GM21723 (cell line): ENCODE measurements around the gene GNAT1.

Experiments
- ATAC-seq: cut with Tn5 transposase; IDR thresholded peaks from one replicate; pipeline ENCODE4 v1.9.1; 2021; ENCODE audit warnings: mild to moderate bottlenecking, moderate library complexity; ENCODE audit not compliant: unreplicated experiment

Gene GNAT1

GRCh38 chr3:50162034-50162883 is 29.2 kb upstream of the GNAT1 start:
- no peak for ATAC-seq

- ATAC-seq: no peak
Measured at GRCh38 chr3:50163572-50164455, 27.6 kb upstream of the GNAT1 start.

- no peak for ATAC-seq
Measured at GRCh38 chr3:50164481-50164880, 26.9 kb upstream of the GNAT1 start.

- no peak for ATAC-seq
Measured at GRCh38 chr3:50164984-50165909, 26.2 kb upstream of the GNAT1 start.

GRCh38 chr3:50165910-50166538 is 25.4 kb upstream of the GNAT1 start:
- ATAC-seq: no peak

GRCh38 chr3:50166620-50167019 is 24.8 kb upstream of the GNAT1 start:
- no peak for ATAC-seq

GRCh38 chr3:50167069-50167840 is 24.2 kb upstream of the GNAT1 start:
- no peak for ATAC-seq

- no peak for ATAC-seq
Measured at GRCh38 chr3:50167841-50168209, 23.6 kb upstream of the GNAT1 start.

GRCh38 chr3:50168388-50168787 is 23.0 kb upstream of the GNAT1 start:
- ATAC-seq: no peak

- no peak for ATAC-seq
Measured at GRCh38 chr3:50168791-50169190, 22.6 kb upstream of the GNAT1 start.

- no peak for ATAC-seq
Measured at GRCh38 chr3:50169232-50169832, 22.1 kb upstream of the GNAT1 start.

GRCh38 chr3:50169858-50170257 is 21.6 kb upstream of the GNAT1 start:
- ATAC-seq: no peak

- ATAC-seq: no peak
Measured at GRCh38 chr3:50170689-50171088, 20.7 kb upstream of the GNAT1 start.

- no peak for ATAC-seq
Measured at GRCh38 chr3:50171540-50172301, 19.7 kb upstream of the GNAT1 start.

GRCh38 chr3:50172626-50173220 is 18.7 kb upstream of the GNAT1 start:
- no peak for ATAC-seq

GRCh38 chr3:50173685-50174516 is 17.5 kb upstream of the GNAT1 start:
- ATAC-seq: no peak

GRCh38 chr3:50174517-50174895 is 16.9 kb upstream of the GNAT1 start:
- ATAC-seq: no peak
